ENCODE results near the gene SMIM5.
"Not testable (repeated sequence)": the region's sequence is repeated elsewhere in the genome, so short reads cannot be mapped to it uniquely, and the experiment has no call there.

SMIM5 gene

DNA sequence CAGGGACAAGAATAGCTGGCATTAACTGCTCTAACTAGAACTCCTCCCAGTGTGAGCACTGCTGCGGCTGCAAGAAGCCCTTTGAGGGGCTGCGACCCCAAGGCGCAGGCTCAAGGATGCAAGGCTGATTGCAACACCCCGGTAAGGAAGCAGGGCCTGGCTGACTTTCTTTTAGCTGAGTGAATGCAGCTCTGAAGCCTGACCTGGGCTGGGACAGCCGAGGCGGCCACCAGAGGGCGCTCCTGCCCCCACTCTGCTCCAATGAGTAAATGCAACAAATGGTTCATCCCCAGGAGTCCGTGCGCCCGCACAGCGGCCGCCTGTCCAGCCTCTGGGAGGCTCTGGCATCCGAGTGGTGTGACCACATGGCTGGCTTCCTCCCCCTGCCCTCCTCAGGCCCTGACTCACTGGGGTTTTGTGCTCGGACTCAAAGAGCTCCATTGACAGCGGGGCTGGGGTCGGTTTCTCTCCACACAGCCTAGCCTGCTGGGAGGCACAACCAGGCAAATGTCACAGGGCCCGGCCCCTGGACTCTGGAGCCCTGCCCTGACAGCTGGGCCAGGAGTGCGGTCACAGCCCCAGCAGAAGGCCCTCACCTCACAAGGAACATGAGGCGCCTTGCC, at the start of gene SMIM5:
Gene SMIM5, plus strand, starts transcription at position 572 of the 623 bp plus-strand sequence. CDS start 6,768 bp downstream, outside the sequence.
- DNase-seq: peak; percentile 86 to 89

DNA sequence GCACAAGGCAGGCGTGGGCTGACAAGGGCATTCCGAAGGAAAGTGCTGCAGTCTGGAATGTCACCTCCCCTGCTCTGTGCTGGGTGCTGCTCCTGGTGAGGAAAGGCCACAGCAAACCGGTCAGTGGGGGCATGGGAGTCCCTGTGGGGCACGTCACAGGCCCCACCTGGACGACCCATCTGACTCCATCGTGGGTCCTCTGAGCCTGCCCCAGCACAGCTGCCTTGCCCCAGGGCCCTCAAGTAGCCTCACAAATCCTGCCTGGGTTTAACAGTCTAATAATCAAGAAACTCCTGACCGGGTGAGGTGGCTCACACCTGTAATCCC, 48.4 kb upstream of the SMIM5 start:
- DNase-seq: no peak

DNA sequence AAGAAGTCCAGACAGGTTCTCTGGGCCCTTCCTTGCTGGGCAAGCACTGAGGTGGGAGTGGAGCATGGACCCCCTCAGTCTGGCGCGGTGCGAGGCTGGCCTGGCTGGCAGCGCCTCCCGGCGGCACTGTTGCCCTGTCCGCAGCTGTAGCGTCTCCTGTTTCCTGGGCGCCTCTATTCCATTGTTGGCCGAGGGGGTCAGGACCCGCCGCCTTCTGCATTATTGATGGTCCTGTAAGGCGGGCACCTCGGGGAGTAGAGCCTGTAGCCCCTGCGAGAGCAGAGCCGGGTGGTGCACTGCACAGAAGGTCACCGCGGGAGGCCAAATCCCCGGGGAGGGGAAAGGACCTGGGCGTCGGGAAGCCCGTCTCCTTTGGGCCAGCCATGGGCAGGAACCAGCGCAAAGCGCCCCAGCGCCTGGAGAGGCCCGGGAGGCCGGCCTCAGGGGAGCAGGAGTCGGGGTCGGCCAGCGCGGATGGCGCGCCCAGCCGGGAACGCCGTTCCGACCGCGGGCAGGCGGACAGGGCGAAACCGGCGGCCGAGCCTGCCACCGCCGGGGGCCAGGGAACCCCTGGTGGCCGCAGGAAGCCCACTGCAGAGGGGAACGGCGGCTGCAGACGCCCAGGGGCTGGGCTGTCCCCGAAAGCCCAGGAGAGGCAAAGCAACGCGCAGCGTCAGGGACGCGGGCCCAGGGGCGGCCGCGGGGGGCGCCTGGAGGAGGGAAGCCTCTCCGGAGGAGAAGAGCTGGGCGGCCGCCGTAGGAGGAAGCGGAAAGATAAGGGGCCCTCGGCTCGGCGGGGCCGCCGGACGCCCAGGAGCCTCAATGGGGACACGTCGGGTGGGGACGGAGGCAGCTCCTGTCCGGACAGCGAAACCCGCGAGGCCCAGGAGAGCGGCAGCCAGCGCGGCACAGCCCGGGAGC, 45.3 kb upstream of the SMIM5 start, which contains the start of gene MYO15B:
Gene MYO15B, plus strand, starts transcription at position 126 of the 921 bp plus-strand sequence. Its CDS starts 258 bp downstream, at position 384.
- DNase-seq: peak; percentile 44 to 49

DNA sequence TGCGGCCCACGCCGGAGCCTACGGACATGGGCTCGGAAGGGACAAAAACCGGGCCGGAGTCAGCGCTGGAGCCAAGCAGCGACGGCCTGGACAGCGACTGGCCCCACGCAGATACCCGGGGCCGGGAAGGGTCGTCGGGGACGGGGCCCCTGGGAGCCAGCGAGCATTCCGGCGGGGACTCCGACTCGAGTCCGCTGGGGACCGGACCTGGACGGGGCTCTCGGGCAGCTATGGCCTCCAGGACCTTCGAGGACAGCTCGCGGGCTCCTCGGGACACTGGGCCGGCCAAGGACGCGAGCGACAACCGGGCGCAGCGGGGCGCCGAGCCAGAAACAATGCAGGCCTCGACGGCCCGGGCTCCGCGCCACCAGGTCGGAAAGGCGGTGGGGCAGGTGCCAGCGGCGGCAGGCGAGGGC, 44.6 kb upstream of the SMIM5 start:
- peak in 1 of 2 experiments; percentile 11 for DNase-seq

GRCh38 chr17:75589012-75589918, 44.0 kb upstream of the SMIM5 start:
- DNase-seq: peak; percentile 99

DNA sequence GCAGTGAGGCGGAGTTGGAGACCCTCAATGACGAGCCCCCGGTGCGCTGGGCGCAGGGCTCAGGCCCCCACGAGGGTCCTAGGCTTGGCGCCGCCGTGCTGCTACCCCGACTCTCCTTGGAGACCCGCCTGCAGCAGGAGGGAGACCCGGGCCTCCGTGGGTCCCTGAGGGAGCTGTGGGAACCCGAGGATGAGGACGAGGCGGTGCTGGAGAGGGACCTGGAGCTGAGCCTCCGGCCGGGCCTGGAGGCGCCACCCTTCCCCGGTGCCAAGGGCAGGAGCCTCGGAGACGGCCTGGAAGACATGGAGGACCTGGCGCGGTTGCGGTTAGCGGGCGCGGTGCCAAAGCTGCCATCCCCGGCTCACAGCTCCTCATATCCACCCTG, 43.3 kb upstream of the SMIM5 start:
- DNase-seq: no peak

DNA sequence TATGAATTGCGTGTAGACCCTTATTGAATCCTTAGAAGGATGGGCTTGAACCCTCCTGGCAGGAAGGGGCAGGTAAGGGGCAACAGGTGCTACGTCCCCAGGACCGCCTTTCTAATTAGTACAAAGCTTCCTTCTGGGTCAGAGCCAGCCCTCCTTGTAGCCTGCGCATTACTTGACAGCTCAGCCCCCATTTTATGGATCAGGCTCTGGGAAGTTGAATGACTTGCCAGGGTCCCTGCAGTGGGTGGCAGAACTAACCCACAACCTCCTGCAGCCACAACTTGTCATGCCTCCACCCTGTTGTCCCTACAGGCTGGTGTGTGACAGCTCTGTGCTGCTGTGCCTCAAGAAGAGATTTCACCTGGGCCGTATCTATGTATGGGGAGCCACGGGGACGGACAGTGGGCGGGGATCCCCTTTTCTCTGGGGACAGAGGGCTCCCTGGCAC, 42.9 kb upstream of the SMIM5 start:
- DNase-seq: no peak

- DNase-seq: no peak
Measured at GRCh38 chr17:75590849-75591721, 42.1 kb upstream of the SMIM5 start.

DNA sequence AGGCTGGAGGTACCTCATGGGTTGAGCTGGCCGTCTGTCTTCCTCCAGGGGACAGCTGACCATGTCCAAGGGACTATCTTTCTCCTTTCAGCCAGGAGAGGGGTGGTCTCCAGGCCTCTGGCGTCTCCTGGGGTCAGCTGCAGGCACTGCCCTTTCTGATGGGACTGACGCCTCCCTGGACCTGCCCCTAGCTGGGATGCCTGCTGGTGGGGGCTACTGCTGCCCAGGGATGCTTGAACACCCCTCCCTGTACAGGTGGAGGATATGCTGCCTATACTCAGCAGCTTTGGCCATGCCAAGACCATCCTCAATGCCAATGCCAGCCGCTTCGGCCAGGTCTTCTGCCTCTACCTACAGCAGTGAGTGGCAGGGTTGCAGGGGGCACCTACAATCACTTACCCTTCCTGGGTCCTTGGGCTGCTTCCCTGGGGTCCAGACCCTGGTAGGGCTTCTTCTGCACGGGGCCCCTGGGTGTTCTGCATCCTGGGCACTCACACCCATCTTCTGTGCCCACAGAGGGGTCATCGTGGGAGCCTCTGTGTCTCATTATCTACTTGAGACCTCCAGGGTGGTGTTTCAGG, 41.4 kb upstream of the SMIM5 start:
- DNase-seq: no peak

DNA sequence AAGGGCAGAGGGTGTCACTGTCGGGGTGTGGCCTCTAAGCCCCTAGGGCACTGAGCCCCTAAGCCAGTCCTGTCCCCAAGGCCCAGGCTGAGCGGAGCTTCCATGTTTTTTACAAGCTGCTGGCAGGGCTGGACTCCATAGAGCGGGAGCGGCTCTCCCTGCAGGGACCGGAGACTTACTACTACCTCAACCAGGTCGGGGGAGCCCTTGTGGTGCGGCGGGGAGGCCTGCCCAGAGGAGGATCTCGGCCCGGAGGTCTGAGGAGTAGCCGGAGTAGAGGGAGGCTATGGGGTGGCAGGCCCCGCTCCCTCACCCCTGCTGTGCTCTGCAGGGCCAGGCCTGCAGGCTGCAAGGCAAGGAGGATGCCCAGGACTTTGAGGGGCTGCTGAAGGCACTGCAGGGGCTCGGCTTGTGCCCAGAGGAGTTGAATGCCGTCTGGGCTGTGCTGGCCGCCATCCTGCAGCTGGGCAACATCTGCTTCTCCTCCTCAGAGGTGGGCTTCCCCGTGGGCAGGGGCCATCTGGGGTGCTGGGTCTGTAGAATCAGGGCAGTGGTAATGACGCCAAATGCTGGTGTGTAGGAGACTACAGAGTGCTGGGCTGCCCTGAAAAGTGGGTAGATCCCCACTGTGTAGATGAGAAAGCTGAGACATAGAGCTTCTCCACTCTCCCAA, 40.8 kb upstream of the SMIM5 start:
- no peak for DNase-seq

DNA sequence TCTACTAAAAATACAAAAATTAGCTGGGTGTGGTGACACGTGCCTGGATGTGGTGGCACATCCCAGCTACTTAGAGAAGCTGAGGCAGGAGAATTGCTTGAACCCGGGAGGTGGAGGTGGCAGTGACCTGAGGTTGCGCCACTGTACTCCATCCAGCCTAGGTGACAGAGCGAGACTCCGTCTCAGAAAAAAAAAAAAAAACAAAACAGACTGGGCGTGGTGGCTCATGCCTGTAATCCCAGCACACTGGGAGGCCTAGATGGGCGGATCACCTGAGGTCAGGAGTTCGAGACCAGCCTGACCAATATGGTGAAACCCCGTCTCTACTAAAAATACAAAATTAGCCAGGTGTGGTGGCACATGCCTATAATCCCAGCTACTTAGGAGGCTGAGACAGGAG, 39.8 kb upstream of the SMIM5 start:
- DNase-seq: not testable (repeated sequence)

- DNase-seq: no peak
Measured at GRCh38 chr17:75594499-75595283, 38.5 kb upstream of the SMIM5 start.

GRCh38 chr17:75595284-75595919, 37.8 kb upstream of the SMIM5 start:
- DNase-seq: no peak

DNA sequence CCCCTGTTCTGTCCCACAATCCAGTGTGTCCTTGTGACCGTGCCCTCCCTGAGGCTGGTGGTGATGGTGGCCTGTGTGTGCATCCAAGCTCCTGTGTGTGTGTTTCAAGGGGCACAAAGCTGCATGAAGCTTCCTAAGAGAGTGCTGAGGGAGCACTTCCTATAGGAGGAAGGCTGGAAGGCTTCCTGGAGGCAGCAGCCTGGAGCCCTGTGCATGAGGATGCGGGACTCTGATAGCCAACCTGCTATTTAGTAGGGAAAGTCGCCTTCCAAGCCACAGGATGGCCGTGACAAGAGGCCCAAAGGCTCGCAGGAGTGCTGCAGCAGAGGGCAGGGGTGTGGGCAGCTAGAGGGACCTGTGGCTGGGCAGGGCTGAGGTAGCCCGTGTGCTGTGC, 37.3 kb upstream of the SMIM5 start:
- DNase-seq: no peak

DNA sequence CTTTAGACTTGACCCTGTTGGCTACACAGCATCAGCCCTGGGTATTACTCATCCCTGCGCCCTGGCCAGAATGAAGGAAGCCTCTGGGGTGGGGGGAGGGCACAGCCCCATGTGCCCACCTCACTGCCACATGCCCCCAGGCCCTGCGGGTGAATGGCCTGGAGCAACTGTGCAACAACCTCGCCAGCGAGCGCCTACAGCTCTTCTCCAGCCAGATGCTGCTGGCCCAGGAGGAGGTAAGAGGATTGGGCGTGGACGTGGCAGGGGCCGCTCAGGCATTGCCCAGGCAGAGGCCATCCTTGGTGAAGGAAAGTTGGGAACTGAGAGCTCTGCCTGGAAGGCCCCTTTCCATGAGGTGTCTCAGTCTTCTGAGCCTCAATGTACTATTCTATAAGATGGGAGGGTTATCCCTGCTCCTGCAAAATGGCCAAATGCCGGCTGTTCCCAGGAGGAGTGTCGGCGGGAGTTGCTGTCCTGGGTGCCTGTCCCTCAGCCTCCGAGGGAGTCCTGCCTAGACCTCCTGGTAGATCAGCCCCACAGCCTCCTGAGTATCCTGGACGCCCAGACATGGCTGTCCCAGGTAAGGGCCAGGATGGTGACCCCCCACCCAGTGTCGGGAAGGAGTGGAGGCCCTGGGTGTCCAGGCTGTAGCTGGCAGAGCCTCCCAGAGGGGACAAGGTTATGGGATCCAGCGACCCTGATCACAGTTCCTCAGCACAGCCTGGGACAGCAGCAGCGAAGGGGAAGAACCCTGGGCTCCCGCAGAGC, 36.7 kb upstream of the SMIM5 start:
- DNase-seq: no peak

GRCh38 chr17:75601057-75601987, 31.9 kb upstream of the SMIM5 start:
- DNase-seq: peak; percentile 74 to 78

GRCh38 chr17:75602644-75603043, 30.6 kb upstream of the SMIM5 start:
- no peak for DNase-seq

- no peak for DNase-seq
Measured at GRCh38 chr17:75603123-75603522, 30.1 kb upstream of the SMIM5 start.
